Hepatocyte (in vitro differentiated cells): ENCODE measurements around the gene KRT10. TPM values are rescaled to one million over a fixed set of nuclear protein-coding genes. Genes with fewer than 3 reads are reported as not detected.
A peak's percentile ranks its signal among the peaks of the same experiment; 100 is the strongest.

Experiments used
- DNase-seq: peaks from one replicate; pipeline ENCODE4 v3.0.0-alpha.2; 2016; ENCODE audit warnings: low spot score
- H2AFZ ChIP-seq: fragments of 200-600 bp; sonication (generic); 2 replicates; pipeline ENCODE4 v1.6.0; 2016; ENCODE audit warnings: antibody characterized with exemption, mild to moderate bottlenecking
- H3K27ac ChIP-seq: fragments of 200-600 bp; sonication (generic); 2 replicates; pipeline ENCODE4 v1.5.1; 2016; ENCODE audit warnings: mild to moderate bottlenecking
- H3K27me3 ChIP-seq: fragments of 200-600 bp; sonication (generic); 2 replicates; pipeline ENCODE4 v1.6.1; 2016
- H3K36me3 ChIP-seq: fragments of 200-600 bp; sonication (generic); replicated peaks from 2 replicates; pipeline ENCODE4 v1.5.1; 2016; ENCODE audit warnings: low read depth; ENCODE audit not compliant: insufficient read depth
- H3K4me1 ChIP-seq: fragments of 200-600 bp; sonication (generic); 2 replicates; pipeline ENCODE4 v1.5.1; 2016; ENCODE audit warnings: mild to moderate bottlenecking, moderate library complexity; ENCODE audit not compliant: insufficient read depth
- H3K4me2 ChIP-seq: fragments of 200-600 bp; sonication (generic); 2 replicates; pipeline ENCODE4 v1.6.0; 2016
- H3K4me3 ChIP-seq: fragments of 200-600 bp; sonication (generic); 2 replicates; pipeline ENCODE4 v1.5.1; 2016; ENCODE audit warnings: mild to moderate bottlenecking
- H3K79me2 ChIP-seq: fragments of 200-600 bp; sonication (generic); 2 replicates; pipeline ENCODE4 v1.6.0; 2017; ENCODE audit warnings: mild to moderate bottlenecking
- H3K9me2 ChIP-seq: fragments of 200-600 bp; sonication (generic); replicated peaks from 2 replicates; pipeline ENCODE4 v1.6.0; 2017; ENCODE audit warnings: mild to moderate bottlenecking; ENCODE audit not compliant: insufficient read depth
- H3K9me3 ChIP-seq: fragments of 200-600 bp; sonication (generic); 2 replicates; pipeline ENCODE4 v1.5.1; 2016; ENCODE audit warnings: low read depth, mild to moderate bottlenecking
- H4K20me1 ChIP-seq: fragments of 200-600 bp; sonication (generic); 2 replicates; pipeline ENCODE4 v1.6.0; 2016; ENCODE audit warnings: mild to moderate bottlenecking; ENCODE audit not compliant: insufficient read depth, poor library complexity, severe bottlenecking
- EZH2 ChIP-seq: fragments of 200-600 bp; sonication (generic); IDR thresholded peaks from 2 replicates; pipeline ENCODE4 v1.6.1; 2016; ENCODE audit warnings: antibody characterized with exemption, mild to moderate bottlenecking, borderline replicate concordance
- EZH2phosphoT487 ChIP-seq: fragments of 200-600 bp; sonication (generic); IDR thresholded peaks from one replicate; pipeline ENCODE4 v1.6.1; 2018; ENCODE audit warnings: antibody characterized with exemption, mild to moderate bottlenecking, low read depth, moderate library complexity; ENCODE audit not compliant: unreplicated experiment, severe bottlenecking
- WGBS: methylation state at CpG from one replicate; pipeline ENCODE4 v1.1.6; 2016; ENCODE audit warnings: low lambda C conversion rate; ENCODE audit errors: missing lambda C conversion rate; 5-methylcytosine and 5-hydroxymethylcytosine counted together
- polyA plus RNA-seq: library from polyadenylated mRNA; unstranded; fragments of >200 nt; fragmentation: Nextera tagmentation; extraction: Ambion mirVana; gene quantifications from 2 replicates; pipeline ENCODE4 v1.2.1, GENCODE V29; 2016
- total RNA-seq: library from RNA; depleted of rRNA; stranded (reverse); fragments of >200 nt; gene quantifications from 2 replicates; pipeline ENCODE4 v1.2.3, GENCODE V29; 2014
- TF ChIP-seq, protein P1 (sequence below): fragments of 200-600 bp; sonication (generic); IDR thresholded peaks from 2 replicates; pipeline ENCODE4 v1.5.1; 2016; ENCODE audit warnings: antibody characterized with exemption, mild to moderate bottlenecking; ENCODE audit not compliant: poor library complexity

The KRT10 gene
- total and polyA plus RNA-seq, 2 experiments from 2014 or later, result 39.7 to 153 TPM

DNA sequence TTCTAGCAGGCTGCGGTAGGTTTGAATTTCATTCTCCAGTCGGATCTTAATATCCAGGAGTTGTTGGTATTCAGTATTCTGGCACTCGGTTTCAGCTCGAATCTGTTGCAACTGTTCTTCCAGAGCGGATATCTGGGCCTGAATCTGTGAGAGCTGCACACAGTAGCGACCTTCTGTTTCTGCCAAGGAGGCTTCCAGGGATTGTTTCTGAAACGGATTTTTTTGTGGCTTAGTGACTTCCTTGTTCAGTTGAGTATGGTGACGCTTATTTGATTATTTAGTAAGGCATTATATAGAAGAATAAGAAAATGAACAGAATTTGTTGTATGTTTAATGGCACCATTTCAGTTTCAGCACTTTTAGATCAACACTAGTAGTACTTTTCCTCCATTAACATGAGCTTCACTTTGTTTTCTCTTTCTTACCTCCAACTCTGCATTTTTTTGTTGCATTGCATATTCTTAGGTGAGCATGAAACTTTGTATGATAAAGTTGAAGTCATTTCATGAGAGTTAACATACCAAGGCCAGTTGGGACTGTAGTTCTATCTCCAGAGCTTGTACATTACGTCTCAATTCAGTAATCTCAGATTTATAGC is 2.8 kb downstream of the KRT10 start:
- H3K27me3 ChIP-seq, result no peaks in the 10 kb centered on the region
- H3K36me3 ChIP-seq, result peaks cover 8% of the 10 kb centered on the region
- H3K4me2 ChIP-seq, result peak overlapping the region; percentile 81
- WGBS, result 67% methylated on average over 9 of the region's 9 CpGs
- peaks cover 17% of the 10 kb centered on the region for H3K4me1 ChIP-seq
- peak overlapping the region; percentile 52 for H3K4me3 ChIP-seq
- peak overlapping the region; percentile 84 for H3K27ac ChIP-seq
- peak; percentile 28 for DNase-seq
- peak overlapping the region; percentile 95 for H2AFZ ChIP-seq
- no peaks in the 10 kb centered on the region for H3K9me2 ChIP-seq
- TF ChIP-seq EZH2phosphoT487 (no peak), EZH2 (no peak)
- TF ChIP-seq, protein P1, sequence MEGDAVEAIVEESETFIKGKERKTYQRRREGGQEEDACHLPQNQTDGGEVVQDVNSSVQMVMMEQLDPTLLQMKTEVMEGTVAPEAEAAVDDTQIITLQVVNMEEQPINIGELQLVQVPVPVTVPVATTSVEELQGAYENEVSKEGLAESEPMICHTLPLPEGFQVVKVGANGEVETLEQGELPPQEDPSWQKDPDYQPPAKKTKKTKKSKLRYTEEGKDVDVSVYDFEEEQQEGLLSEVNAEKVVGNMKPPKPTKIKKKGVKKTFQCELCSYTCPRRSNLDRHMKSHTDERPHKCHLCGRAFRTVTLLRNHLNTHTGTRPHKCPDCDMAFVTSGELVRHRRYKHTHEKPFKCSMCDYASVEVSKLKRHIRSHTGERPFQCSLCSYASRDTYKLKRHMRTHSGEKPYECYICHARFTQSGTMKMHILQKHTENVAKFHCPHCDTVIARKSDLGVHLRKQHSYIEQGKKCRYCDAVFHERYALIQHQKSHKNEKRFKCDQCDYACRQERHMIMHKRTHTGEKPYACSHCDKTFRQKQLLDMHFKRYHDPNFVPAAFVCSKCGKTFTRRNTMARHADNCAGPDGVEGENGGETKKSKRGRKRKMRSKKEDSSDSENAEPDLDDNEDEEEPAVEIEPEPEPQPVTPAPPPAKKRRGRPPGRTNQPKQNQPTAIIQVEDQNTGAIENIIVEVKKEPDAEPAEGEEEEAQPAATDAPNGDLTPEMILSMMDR, result no peak
- no peaks in the 10 kb centered on the region for H4K20me1 ChIP-seq
- H3K79me2 ChIP-seq, result peaks cover 31% of the 10 kb centered on the region
- no peaks in the 10 kb centered on the region for H3K9me3 ChIP-seq

DNA sequence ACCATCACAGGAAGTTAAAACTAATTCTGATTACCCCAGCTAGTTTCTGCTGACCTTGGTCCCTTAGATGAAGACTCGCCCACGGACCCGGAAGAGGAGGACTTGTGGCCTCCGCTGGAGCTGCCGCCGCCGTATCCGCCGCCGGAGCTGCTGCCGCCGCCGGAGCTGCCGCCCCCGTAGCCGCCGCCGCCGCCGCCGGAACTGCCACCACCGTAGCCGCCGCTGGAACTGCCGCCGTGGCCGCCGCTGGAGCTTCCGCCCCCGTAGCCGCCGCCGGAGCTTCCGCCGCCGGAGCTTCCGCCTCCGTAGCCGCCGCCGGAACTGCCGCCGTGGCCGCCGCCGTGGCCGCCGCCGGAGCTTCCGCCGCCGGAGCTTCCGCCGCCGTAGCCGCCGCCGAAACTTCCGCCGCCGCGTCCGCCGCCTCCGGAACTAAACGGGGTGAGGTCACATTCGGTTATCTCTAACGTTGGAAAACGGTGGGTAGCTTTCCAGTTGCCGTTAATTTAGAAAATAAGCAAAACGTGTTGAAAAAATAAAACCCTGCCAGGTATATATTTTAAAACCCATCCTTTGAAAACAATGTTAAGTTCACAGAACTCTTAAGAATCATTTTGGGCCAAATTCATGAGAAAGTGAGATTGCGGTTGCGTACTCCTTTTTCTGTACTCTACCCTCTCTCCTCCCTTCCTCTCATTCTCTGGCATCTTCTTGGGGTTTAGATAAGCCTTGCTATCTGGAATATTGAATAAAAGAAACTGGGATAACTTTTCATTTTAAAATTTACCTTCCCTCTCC is 3.5 kb downstream of the KRT10 start:
- no peaks in the 10 kb centered on the region for H4K20me1 ChIP-seq
- no peaks in the 10 kb centered on the region for H3K27me3 ChIP-seq
- TF ChIP-seq EZH2phosphoT487 (no peak), EZH2 (no peak)
- TF ChIP-seq, protein P1, result no peak
- DNase-seq, result peak; percentile 92
- peaks cover 17% of the 10 kb centered on the region for H3K4me1 ChIP-seq
- peaks cover 31% of the 10 kb centered on the region for H3K79me2 ChIP-seq
- H3K27ac ChIP-seq, result peak overlapping the region; percentile 94
- H2AFZ ChIP-seq, result peak overlapping the region; percentile 95
- peak overlapping the region; percentile 81 for H3K4me2 ChIP-seq
- peak overlapping the region; percentile 71 for H3K4me3 ChIP-seq
- H3K9me3 ChIP-seq, result no peaks in the 10 kb centered on the region
- H3K36me3 ChIP-seq, result peaks cover 8% of the 10 kb centered on the region
- H3K9me2 ChIP-seq, result no peaks in the 10 kb centered on the region
- 2% methylated on average over 59 of the region's 73 CpGs for WGBS

DNA sequence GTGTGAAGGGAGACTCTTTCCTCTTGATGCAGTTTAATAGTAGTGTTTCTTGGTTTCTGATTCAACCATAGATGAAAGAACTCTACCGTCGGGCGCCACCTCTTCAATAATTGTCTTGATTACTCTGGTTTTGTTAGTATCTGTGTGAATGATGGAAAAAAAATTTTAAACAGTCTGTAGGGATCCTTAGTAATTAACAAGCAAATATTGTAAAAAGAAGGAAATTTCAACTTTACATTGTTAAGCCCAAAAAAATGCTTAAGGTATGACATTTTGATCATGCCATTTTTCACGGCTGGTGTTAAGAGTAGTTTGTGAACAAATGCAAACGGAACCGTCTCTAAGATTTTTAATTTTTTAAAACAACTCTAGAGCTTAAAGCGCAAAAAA is 4.1 kb downstream of the KRT10 start:
- H3K4me3 ChIP-seq, result peak overlapping the region; percentile 71
- H3K9me3 ChIP-seq, result no peaks in the 10 kb centered on the region
- peaks cover 31% of the 10 kb centered on the region for H3K79me2 ChIP-seq
- no peaks in the 10 kb centered on the region for H3K9me2 ChIP-seq
- no peak for TF ChIP-seq EZH2phosphoT487
- TF ChIP-seq, protein P1, result no peak
- no peak for TF ChIP-seq EZH2
- H3K4me1 ChIP-seq, result peaks cover 17% of the 10 kb centered on the region
- H3K27me3 ChIP-seq, result no peaks in the 10 kb centered on the region
- DNase-seq, result no peak
- H2AFZ ChIP-seq, result peak overlapping the region; percentile 57
- H3K36me3 ChIP-seq, result peaks cover 8% of the 10 kb centered on the region
- 17% methylated on average over 7 of the region's 7 CpGs for WGBS
- H3K27ac ChIP-seq, result peak overlapping the region; percentile 94
- H4K20me1 ChIP-seq, result no peaks in the 10 kb centered on the region
- H3K4me2 ChIP-seq, result peak overlapping the region; percentile 80
